Mucosa of rectum (tissue), 2 donors: ENCODE results near the gene CREBBP.

Source experiments
- H3K27ac ChIP-seq, 2 donors: one replicate each; pipeline ENCODE4 v1.7.0; 2013; ENCODE audit warnings: inconsistent platforms in 2 of 2, low read depth in 2 of 2, low read length in 2 of 2
- H3K27me3 ChIP-seq, 2 donors: one replicate each; pipeline ENCODE4 v1.7.0; 2013; ENCODE audit warnings: low read length in 2 of 2; ENCODE audit not compliant: control insufficient read depth in 2 of 2, insufficient read depth in 2 of 2
- H3K36me3 ChIP-seq, 2 donors: one replicate each; pipeline ENCODE4 v1.7.0; 2013; ENCODE audit warnings: low read length in 2 of 2; ENCODE audit not compliant: control insufficient read depth in 2 of 2, insufficient read depth in 2 of 2
- H3K4me1 ChIP-seq, 2 donors: one replicate each; pipeline ENCODE4 v1.7.0; 2013; ENCODE audit warnings: low read length in 2 of 2, mild to moderate bottlenecking in 1 of 2; ENCODE audit not compliant: control insufficient read depth in 2 of 2, insufficient read depth in 2 of 2
- H3K4me3 ChIP-seq, 2 donors: one replicate each; pipeline ENCODE4 v1.7.0; 2013; ENCODE audit warnings: low read length in 2 of 2
- H3K9ac ChIP-seq, 2 donors: one replicate each; pipeline ENCODE4 v1.7.0; 2013; ENCODE audit warnings: low read length in 2 of 2, low read depth in 1 of 2, mild to moderate bottlenecking in 1 of 2
- H3K9me3 ChIP-seq, 2 donors: one replicate each; pipeline ENCODE4 v1.7.0; 2013; ENCODE audit warnings: low read length in 2 of 2; ENCODE audit not compliant: control insufficient read depth in 2 of 2
- donor health status: healthy.
- donor health status: Normal muscosa, but diverticular disease.

The CREBBP gene

GRCh38 chr16:3770530-3770929 lies 110.0 kb downstream of the CREBBP start:
- Histone ChIP-seq H3K9me3 (no peaks in the 10 kb centered on the region), H3K27ac (no peak overlapping the region), H3K36me3 (peaks cover 63 to 83% of the 10 kb centered on the region in 2 donors), H3K9ac (no peak overlapping the region), H3K27me3 (no peaks in the 10 kb centered on the region), H3K4me3 (no peak overlapping the region), H3K4me1 (no peaks in the 10 kb centered on the region)

- Histone ChIP-seq H3K4me3 (no peak overlapping the region), H3K36me3 (peaks cover 60 to 82% of the 10 kb centered on the region in 2 donors), H3K27me3 (no peaks in the 10 kb centered on the region), H3K4me1 (no peaks in the 10 kb centered on the region), H3K9ac (no peak overlapping the region), H3K9me3 (no peaks in the 10 kb centered on the region), H3K27ac (no peak overlapping the region)
These were observed 110.6 kb downstream of the CREBBP start for GRCh38 chr16:3769942-3770341.

GRCh38 chr16:3769013-3769412 lies 111.5 kb downstream of the CREBBP start:
- H3K27ac ChIP-seq = no peak overlapping the region
- no peak overlapping the region for H3K9ac ChIP-seq
- H3K36me3 ChIP-seq = peaks cover 51 to 82% of the 10 kb centered on the region in 2 donors
- no peak overlapping the region for H3K4me3 ChIP-seq
- no peaks in the 10 kb centered on the region for H3K9me3 ChIP-seq
- H3K4me1 ChIP-seq = no peaks in the 10 kb centered on the region
- no peaks in the 10 kb centered on the region for H3K27me3 ChIP-seq

GRCh38 chr16:3767333-3767986 lies 113.1 kb downstream of the CREBBP start:
- H3K9me3 ChIP-seq = no peaks in the 10 kb centered on the region

GRCh38 chr16:3766177-3766576 lies 114.3 kb downstream of the CREBBP start:
- no peaks in the 10 kb centered on the region for H3K9me3 ChIP-seq
- peaks cover 60 to 81% of the 10 kb centered on the region in 2 donors for H3K36me3 ChIP-seq
- no peak overlapping the region for H3K9ac ChIP-seq
- no peaks in the 10 kb centered on the region for H3K4me1 ChIP-seq
- no peak overlapping the region for H3K27ac ChIP-seq
- H3K27me3 ChIP-seq = no peaks in the 10 kb centered on the region
- no peak overlapping the region for H3K4me3 ChIP-seq

More at GRCh38 chr16:3767333-3767986, 113.1 kb downstream of the CREBBP start:
- Histone ChIP-seq H3K27ac (no peak overlapping the region), H3K4me1 (no peaks in the 10 kb centered on the region), H3K4me3 (no peak overlapping the region), H3K9ac (no peak overlapping the region), H3K27me3 (no peaks in the 10 kb centered on the region), H3K36me3 (peaks cover 52 to 76% of the 10 kb centered on the region in 2 donors)

GRCh38 chr16:3764409-3764808 lies 116.1 kb downstream of the CREBBP start:
- H3K9me3 ChIP-seq = no peaks in the 10 kb centered on the region
- H3K27ac ChIP-seq = no peak overlapping the region
- peaks cover 53 to 68% of the 10 kb centered on the region in 2 donors for H3K36me3 ChIP-seq
- no peaks in the 10 kb centered on the region for H3K4me1 ChIP-seq
- H3K9ac ChIP-seq = no peak overlapping the region
- H3K27me3 ChIP-seq = no peaks in the 10 kb centered on the region
- H3K4me3 ChIP-seq = no peak overlapping the region

- H3K9me3 ChIP-seq = no peaks in the 10 kb centered on the region
- H3K27me3 ChIP-seq = no peaks in the 10 kb centered on the region
- H3K9ac ChIP-seq = no peak overlapping the region
- no peak overlapping the region for H3K4me3 ChIP-seq
- peaks cover 52 to 70% of the 10 kb centered on the region in 2 donors for H3K36me3 ChIP-seq
- H3K4me1 ChIP-seq = no peaks in the 10 kb centered on the region
- H3K27ac ChIP-seq = no peak overlapping the region
These were observed 118.3 kb downstream of the CREBBP start for GRCh38 chr16:3762107-3762750.

GRCh38 chr16:3761375-3762106 lies 119.0 kb downstream of the CREBBP start:
- Histone ChIP-seq H3K9me3 (no peaks in the 10 kb centered on the region), H3K9ac (no peak overlapping the region), H3K4me1 (no peaks in the 10 kb centered on the region), H3K36me3 (peaks cover 51 to 70% of the 10 kb centered on the region in 2 donors), H3K27me3 (no peaks in the 10 kb centered on the region), H3K27ac (no peak overlapping the region), H3K4me3 (no peak overlapping the region)

- H3K36me3 ChIP-seq = peaks cover 53 to 70% of the 10 kb centered on the region in 2 donors
- H3K27me3 ChIP-seq = no peaks in the 10 kb centered on the region
- no peaks in the 10 kb centered on the region for H3K9me3 ChIP-seq
- no peaks in the 10 kb centered on the region for H3K4me1 ChIP-seq
- H3K27ac ChIP-seq = no peak overlapping the region
- no peak overlapping the region for H3K4me3 ChIP-seq
- H3K9ac ChIP-seq = no peak overlapping the region
These were observed 120.0 kb downstream of the CREBBP start for GRCh38 chr16:3760518-3760917.

- no peaks in the 10 kb centered on the region for H3K4me1 ChIP-seq
- no peak overlapping the region for H3K4me3 ChIP-seq
- no peak overlapping the region for H3K9ac ChIP-seq
- no peak overlapping the region for H3K27ac ChIP-seq
- peaks cover 59 to 70% of the 10 kb centered on the region in 2 donors for H3K36me3 ChIP-seq
- H3K9me3 ChIP-seq = no peaks in the 10 kb centered on the region
- H3K27me3 ChIP-seq = no peaks in the 10 kb centered on the region
These were observed 120.8 kb downstream of the CREBBP start for GRCh38 chr16:3759736-3760135.
